Posterior vena cava (tissue), 2 donors: Measurements from ENCODE around the gene CCDC169. TPM values are rescaled to one million over a fixed set of nuclear protein-coding genes. Genes with fewer than 3 reads are reported as not detected.

ENCODE experiments used
- DNase-seq: peaks from one replicate; pipeline ENCODE4 v3.0.0-alpha.2; 2020; ENCODE audit warnings: low spot score
- intact Hi-C, 2 donors: fragments of 100-400 bp; cut with DNase I; formaldehyde crosslinking; loops; one replicate each; pipeline versions ENCODE4 v1.14.1 to v1.14.2; 2022 to 2023
- total RNA-seq, 2 donors: library from RNA; stranded (reverse); fragmentation: NEBNext Ultra II Directional; extraction: Animal tissue kit (Norgen Biotek cat#: 25700); gene quantifications; one replicate each; pipeline ENCODE4 v1.2.1, GENCODE V29; 2021
- donor health status: DM: yes; HTN: yes; CAD: no.
- donor health status: DM: yes; HTN: yes; CAD: no.

The CCDC169 gene
- total RNA-seq, 2 donors from 2014 or later, result 0.97 to 1.00 TPM

- DNase-seq, result no peak
- intact Hi-C loops, result no loop called here
These were observed 109.2 kb downstream of the CCDC169 start for GRCh38 chr13:36188441-36188840.

- intact Hi-C loops, result no loop called here
- DNase-seq, result no peak
These were observed 113.7 kb downstream of the CCDC169 start for GRCh38 chr13:36183901-36184300.

Other genes with a start within 250 kb of the CCDC169 start
- 100 to 1,000 TPM in 1 of 2 donors, 10 to 100 TPM in 1; 64.4 to 112 TPM for gene DCLK1, start 166.4 kb downstream of the CCDC169 start, total RNA-seq
- under 1 TPM in 1 of 2 donors, not detected in 1; 0.79 TPM for gene SOHLH2, start 83.3 kb downstream of the CCDC169 start, total RNA-seq
- 10 to 100 TPM; 77.4 to 85.0 TPM for gene SPART, start 48.6 kb upstream of the CCDC169 start, total RNA-seq
- under 1 TPM; 0.23 to 0.33 TPM for gene CCNA1, start 134.7 kb upstream of the CCDC169 start, total RNA-seq